Measurements from ENCODE around the gene DENND5A.

Gene DENND5A

GRCh38 chr11:9091044-9091922 is 173.9 kb downstream of the DENND5A start, which contains the start of gene SCUBE2:
Gene SCUBE2 (minus strand): TSS chr11:9091599. CDS start chr11:9091528, 71 bp downstream.
- DNase-seq: no peak
- Histone ChIP-seq H3K36me3 (no peaks in the 10 kb centered on the region), H3K4me3 (ENCODE audit: low read depth, low read length) (no peak within 1 kb of the TSS; the same call in 1 of the 2 replicates), H3K4me1 (no peaks in the 10 kb centered on the region), H3K9me3 (no peaks in the 10 kb centered on the region), H3K27me3 (peaks cover 8% of the 10 kb centered on the region)
- TF ChIP-seq CTCF (IDR thresholded peaks at IDR 0.05; ENCODE audit: low read depth, low read length): no peak

- no peak for DNase-seq
- Histone ChIP-seq H3K36me3 (no peaks in the 10 kb centered on the region), H3K9me3 (no peaks in the 10 kb centered on the region), H3K4me1 (no peaks in the 10 kb centered on the region), H3K27me3 (peaks cover 8% of the 10 kb centered on the region), H3K4me3 (ENCODE audit: low read depth, low read length) (no peak overlapping the region; the same call in 1 of the 2 replicates)
- no peak for TF ChIP-seq CTCF (IDR thresholded peaks at IDR 0.05; ENCODE audit: low read depth, low read length)
These were observed 174.6 kb downstream of the DENND5A start for GRCh38 chr11:9090488-9091043.

- no peak for TF ChIP-seq CTCF (IDR thresholded peaks at IDR 0.05; ENCODE audit: low read depth, low read length)
- no peak overlapping the region for H3K4me3 ChIP-seq (ENCODE audit: low read depth, low read length)
- no peaks in the 10 kb centered on the region for H3K9me3 ChIP-seq
- H3K27me3 ChIP-seq: peaks cover 8% of the 10 kb centered on the region
- H3K4me1 ChIP-seq: no peaks in the 10 kb centered on the region
- H3K36me3 ChIP-seq: no peaks in the 10 kb centered on the region
- DNase-seq: no peak
These were observed 175.5 kb downstream of the DENND5A start for GRCh38 chr11:9089636-9090035.

GRCh38 chr11:9089061-9089460 is 176.1 kb downstream of the DENND5A start:
- no peak overlapping the region for H3K4me3 ChIP-seq (ENCODE audit: low read depth, low read length)
- peaks cover 8% of the 10 kb centered on the region for H3K27me3 ChIP-seq
- no peaks in the 10 kb centered on the region for H3K9me3 ChIP-seq
- no peaks in the 10 kb centered on the region for H3K4me1 ChIP-seq
- TF ChIP-seq CTCF (IDR thresholded peaks at IDR 0.05; ENCODE audit: low read depth, low read length): no peak
- DNase-seq: no peak
- H3K36me3 ChIP-seq: no peaks in the 10 kb centered on the region
